GM19043 (cell line): ENCODE measurements around the gene CFAP161.

Experiments
- ATAC-seq: cut with Tn5 transposase; IDR thresholded peaks from one replicate; pipeline ENCODE4 v1.9.1; 2021; ENCODE audit warnings: low read depth; ENCODE audit not compliant: unreplicated experiment

The CFAP161 gene

GRCh38 chr15:81181220-81181619 is 47.1 kb downstream of the CFAP161 start:
- ATAC-seq = no peak

GRCh38 chr15:81182031-81182755 is 48.1 kb downstream of the CFAP161 start:
- ATAC-seq = no peak

GRCh38 chr15:81182756-81183438 is 48.8 kb downstream of the CFAP161 start:
- ATAC-seq = no peak

GRCh38 chr15:81183439-81183775 is 49.3 kb downstream of the CFAP161 start:
- no peak for ATAC-seq

- no peak for ATAC-seq
Observed at GRCh38 chr15:81184188-81184587, 50.1 kb downstream of the CFAP161 start.

- ATAC-seq = no peak
Observed at GRCh38 chr15:81185631-81186295, 51.7 kb downstream of the CFAP161 start.

- ATAC-seq = no peak
Observed at GRCh38 chr15:81188354-81188753, 54.3 kb downstream of the CFAP161 start.

GRCh38 chr15:81189583-81190283 is 55.7 kb downstream of the CFAP161 start:
- no peak for ATAC-seq

- no peak for ATAC-seq
Observed at GRCh38 chr15:81190922-81191507, 56.9 kb downstream of the CFAP161 start.

- ATAC-seq = no peak
Observed at GRCh38 chr15:81191701-81192100, 57.6 kb downstream of the CFAP161 start.

- ATAC-seq = no peak
Observed at GRCh38 chr15:81194723-81195122, 60.7 kb downstream of the CFAP161 start.

- ATAC-seq = no peak
Observed at GRCh38 chr15:81195339-81195864, 61.3 kb downstream of the CFAP161 start.

- no peak for ATAC-seq
Observed at GRCh38 chr15:81196576-81197254, 62.6 kb downstream of the CFAP161 start, which contains the start of gene IL16. Gene IL16, plus strand, starts transcription at chr15:81196879. Its CDS starts 28,521 bp downstream, at chr15:81225400.

GRCh38 chr15:81197255-81197630 is 63.2 kb downstream of the CFAP161 start:
- no peak for ATAC-seq

- no peak for ATAC-seq
Observed at GRCh38 chr15:81197688-81198281, 63.7 kb downstream of the CFAP161 start.
